ENCODE results near the gene CTCFL. TPM values are rescaled to one million over a fixed set of nuclear protein-coding genes. Genes with fewer than 3 reads are reported as not detected.

CTCFL gene
- total and polyA plus RNA-seq, 2 of the 13 experiments (the other 11 are each of a cell fraction or from before 2014, with no cell fraction given) = 0.04 TPM; not detected in 1

DNA sequence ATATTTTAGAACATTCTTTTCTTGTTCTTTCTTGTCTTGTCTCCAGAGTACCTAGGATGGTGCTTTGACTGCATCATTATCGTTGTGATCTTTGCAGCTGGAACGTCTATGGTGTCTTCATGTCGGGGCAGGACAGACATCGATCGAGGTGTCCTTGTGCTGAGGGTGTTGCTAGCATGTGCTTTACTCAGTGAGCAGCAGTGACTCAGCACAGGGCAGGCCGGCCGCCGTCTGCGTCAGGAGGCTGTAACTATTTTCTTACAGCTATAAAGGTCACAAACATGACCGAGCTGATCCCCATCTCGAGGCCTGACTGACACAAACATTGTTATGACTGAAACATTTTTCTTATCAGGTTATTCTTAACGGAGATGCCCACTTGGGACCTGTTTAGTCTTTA lies 14.9 kb upstream of the CTCFL start (continued):
- TF ChIP-seq, protein P1, sequence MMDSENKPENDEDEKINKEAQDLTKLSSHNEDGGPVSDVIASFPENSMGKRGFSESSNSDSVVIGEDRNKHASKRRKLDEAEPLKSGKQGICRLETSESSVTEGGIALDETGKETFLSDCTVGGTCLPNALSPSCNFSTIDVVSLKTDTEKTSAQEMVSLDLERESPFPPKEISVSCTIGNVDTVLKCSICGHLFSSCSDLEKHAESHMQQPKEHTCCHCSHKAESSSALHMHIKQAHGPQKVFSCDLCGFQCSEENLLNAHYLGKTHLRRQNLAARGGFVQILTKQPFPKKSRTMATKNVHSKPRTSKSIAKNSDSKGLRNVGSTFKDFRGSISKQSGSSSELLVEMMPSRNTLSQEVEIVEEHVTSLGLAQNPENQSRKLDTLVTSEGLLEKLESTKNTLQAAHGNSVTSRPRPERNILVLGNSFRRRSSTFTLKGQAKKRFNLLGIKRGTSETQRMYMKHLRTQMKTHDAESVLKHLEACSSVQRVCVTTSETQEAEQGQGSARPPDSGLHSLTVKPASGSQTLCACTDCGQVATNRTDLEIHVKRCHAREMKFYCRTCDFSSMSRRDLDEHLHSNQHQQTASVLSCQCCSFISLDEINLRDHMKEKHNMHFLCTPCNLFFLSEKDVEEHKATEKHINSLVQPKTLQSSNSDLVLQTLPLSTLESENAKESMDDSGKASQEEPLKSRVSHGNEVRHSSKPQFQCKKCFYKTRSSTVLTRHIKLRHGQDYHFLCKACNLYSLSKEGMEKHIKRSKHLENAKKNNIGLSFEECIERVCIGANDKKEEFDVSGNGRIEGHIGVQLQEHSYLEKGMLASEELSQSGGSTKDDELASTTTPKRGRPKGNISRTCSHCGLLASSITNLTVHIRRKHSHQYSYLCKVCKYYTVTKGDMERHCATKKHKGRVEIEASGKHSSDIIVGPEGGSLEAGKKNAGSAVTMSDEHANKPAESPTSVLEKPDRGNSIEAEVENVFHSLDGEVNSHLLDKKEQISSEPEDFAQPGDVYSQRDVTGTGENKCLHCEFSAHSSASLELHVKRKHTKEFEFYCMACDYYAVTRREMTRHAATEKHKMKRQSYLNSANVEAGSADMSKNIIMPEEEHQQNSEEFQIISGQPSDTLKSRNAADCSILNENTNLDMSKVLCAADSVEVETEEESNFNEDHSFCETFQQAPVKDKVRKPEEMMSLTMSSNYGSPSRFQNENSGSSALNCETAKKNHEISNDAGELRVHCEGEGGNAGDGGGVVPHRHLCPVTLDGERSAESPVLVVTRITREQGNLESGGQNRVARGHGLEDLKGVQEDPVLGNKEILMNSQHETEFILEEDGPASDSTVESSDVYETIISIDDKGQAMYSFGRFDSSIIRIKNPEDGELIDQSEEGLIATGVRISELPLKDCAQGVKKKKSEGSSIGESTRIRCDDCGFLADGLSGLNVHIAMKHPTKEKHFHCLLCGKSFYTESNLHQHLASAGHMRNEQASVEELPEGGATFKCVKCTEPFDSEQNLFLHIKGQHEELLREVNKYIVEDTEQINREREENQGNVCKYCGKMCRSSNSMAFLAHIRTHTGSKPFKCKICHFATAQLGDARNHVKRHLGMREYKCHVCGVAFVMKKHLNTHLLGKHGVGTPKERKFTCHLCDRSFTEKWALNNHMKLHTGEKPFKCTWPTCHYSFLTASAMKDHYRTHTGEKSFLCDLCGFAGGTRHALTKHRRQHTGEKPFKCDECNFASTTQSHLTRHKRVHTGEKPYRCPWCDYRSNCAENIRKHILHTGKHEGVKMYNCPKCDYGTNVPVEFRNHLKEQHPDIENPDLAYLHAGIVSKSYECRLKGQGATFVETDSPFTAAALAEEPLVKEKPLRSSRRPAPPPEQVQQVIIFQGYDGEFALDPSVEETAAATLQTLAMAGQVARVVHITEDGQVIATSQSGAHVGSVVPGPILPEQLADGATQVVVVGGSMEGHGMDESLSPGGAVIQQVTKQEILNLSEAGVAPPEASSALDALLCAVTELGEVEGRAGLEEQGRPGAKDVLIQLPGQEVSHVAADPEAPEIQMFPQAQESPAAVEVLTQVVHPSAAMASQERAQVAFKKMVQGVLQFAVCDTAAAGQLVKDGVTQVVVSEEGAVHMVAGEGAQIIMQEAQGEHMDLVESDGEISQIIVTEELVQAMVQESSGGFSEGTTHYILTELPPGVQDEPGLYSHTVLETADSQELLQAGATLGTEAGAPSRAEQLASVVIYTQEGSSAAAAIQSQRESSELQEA (CRISPR knock-in tag; IDR thresholded peaks at IDR 0.05; ENCODE audit: not compliant biosample characterization) = no peak
- TF ChIP-seq, protein P2, sequence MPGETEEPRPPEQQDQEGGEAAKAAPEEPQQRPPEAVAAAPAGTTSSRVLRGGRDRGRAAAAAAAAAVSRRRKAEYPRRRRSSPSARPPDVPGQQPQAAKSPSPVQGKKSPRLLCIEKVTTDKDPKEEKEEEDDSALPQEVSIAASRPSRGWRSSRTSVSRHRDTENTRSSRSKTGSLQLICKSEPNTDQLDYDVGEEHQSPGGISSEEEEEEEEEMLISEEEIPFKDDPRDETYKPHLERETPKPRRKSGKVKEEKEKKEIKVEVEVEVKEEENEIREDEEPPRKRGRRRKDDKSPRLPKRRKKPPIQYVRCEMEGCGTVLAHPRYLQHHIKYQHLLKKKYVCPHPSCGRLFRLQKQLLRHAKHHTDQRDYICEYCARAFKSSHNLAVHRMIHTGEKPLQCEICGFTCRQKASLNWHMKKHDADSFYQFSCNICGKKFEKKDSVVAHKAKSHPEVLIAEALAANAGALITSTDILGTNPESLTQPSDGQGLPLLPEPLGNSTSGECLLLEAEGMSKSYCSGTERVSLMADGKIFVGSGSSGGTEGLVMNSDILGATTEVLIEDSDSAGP (CRISPR knock-in tag; IDR thresholded peaks at IDR 0.05; ENCODE audit: borderline replicate concordance) = no peak
- TF ChIP-seq FOSL2 (CRISPR knock-in tag; IDR thresholded peaks at IDR 0.05) (peak; percentile 47), NFATC3 (CRISPR knock-in tag; IDR thresholded peaks at IDR 0.05) (no peak), SIN3B (IDR thresholded peaks at IDR 0.05; ENCODE audit: low read length) (no peak), ZFP36L1 (CRISPR knock-in tag; IDR thresholded peaks at IDR 0.05) (peak; percentile 79; the same call in 1 of the 2 replicates), KMT2B (CRISPR knock-in tag; IDR thresholded peaks at IDR 0.05) (no peak), ZNF136 (CRISPR knock-in tag; IDR thresholded peaks at IDR 0.05; ENCODE audit: low read depth) (no peak), ZNF30 (CRISPR knock-in tag; IDR thresholded peaks at IDR 0.05) (peak; percentile 42; the same call in 1 of the 2 replicates), RARG (CRISPR knock-in tag; IDR thresholded peaks at IDR 0.05; ENCODE audit: low read depth) (no peak)
- TF ChIP-seq, protein P3, sequence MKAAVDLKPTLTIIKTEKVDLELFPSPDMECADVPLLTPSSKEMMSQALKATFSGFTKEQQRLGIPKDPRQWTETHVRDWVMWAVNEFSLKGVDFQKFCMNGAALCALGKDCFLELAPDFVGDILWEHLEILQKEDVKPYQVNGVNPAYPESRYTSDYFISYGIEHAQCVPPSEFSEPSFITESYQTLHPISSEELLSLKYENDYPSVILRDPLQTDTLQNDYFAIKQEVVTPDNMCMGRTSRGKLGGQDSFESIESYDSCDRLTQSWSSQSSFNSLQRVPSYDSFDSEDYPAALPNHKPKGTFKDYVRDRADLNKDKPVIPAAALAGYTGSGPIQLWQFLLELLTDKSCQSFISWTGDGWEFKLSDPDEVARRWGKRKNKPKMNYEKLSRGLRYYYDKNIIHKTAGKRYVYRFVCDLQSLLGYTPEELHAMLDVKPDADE (CRISPR knock-in tag; IDR thresholded peaks at IDR 0.05) = no peak
- TF ChIP-seq, protein P4, sequence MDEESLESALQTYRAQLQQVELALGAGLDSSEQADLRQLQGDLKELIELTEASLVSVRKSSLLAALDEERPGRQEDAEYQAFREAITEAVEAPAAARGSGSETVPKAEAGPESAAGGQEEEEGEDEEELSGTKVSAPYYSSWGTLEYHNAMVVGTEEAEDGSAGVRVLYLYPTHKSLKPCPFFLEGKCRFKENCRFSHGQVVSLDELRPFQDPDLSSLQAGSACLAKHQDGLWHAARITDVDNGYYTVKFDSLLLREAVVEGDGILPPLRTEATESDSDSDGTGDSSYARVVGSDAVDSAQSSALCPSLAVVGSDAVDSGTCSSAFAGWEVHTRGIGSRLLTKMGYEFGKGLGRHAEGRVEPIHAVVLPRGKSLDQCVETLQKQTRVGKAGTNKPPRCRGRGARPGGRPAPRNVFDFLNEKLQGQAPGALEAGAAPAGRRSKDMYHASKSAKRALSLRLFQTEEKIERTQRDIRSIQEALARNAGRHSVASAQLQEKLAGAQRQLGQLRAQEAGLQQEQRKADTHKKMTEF (CRISPR knock-in tag; IDR thresholded peaks at IDR 0.05) = no peak
